Left lung (tissue), 10 donors: Measurements from ENCODE around the gene APOBEC3G. TPM values are rescaled to one million over a fixed set of nuclear protein-coding genes. Genes with fewer than 3 reads are reported as not detected.
"Not testable (repeated sequence)": the region's sequence is repeated elsewhere in the genome, so short reads cannot be mapped to it uniquely, and the experiment has no call there.

Source experiments
- ATAC-seq: fragments of 200-7000 bp; cut with Tn5 transposase; one replicate; pipeline ENCODE4 v1.9.1; 2020; ENCODE audit warnings: moderate library complexity
- DNase-seq, 4 donors: peaks; one replicate each; pipeline ENCODE4 v3.0.0-alpha.2; 2013 to 2020
- H3K27ac ChIP-seq, 2 donors: fragments of 200-600 bp; sonication (generic) in 1 of 2; one replicate each; pipeline versions ENCODE4 v1.5.0 to v1.8.0; 2020 to 2021
- H3K27me3 ChIP-seq, 2 donors: fragments of 200-600 bp; sonication (generic) in 1 of 2; one replicate each; pipeline versions ENCODE4 v1.5.0 to v1.8.0; 2020 to 2021
- H3K36me3 ChIP-seq, 2 donors: fragments of 200-600 bp; sonication (generic) in 1 of 2; one replicate each; pipeline versions ENCODE4 v1.5.0 to v1.8.0; 2020 to 2021
- H3K4me1 ChIP-seq, 2 donors: fragments of 200-600 bp; one replicate each; pipeline ENCODE4 v1.8.0; 2021
- H3K4me3 ChIP-seq, 2 donors: fragments of 200-600 bp; sonication (generic) in 1 of 2; one replicate each; pipeline versions ENCODE4 v1.5.0 to v1.8.0; 2020 to 2021; ENCODE audit warnings: mild to moderate bottlenecking in 1 of 2
- H3K9me3 ChIP-seq, 2 donors: fragments of 200-600 bp; sonication (generic) in 1 of 2; one replicate each; pipeline versions ENCODE4 v1.5.0 to v1.8.0; 2020 to 2021
- CTCF ChIP-seq, 2 donors: fragments of 200-600 bp; sonication (generic) in 1 of 2; IDR thresholded peaks; one replicate each; pipeline versions ENCODE4 v1.5.0 to v1.8.0; 2021; ENCODE audit warnings: antibody characterized with exemption in 2 of 2
- intact Hi-C, 2 donors: fragments of 100-400 bp; cut with DNase I; formaldehyde crosslinking; loops; one replicate each; pipeline versions ENCODE4 v1.11.2 to v1.14.2; 2022
- polyA plus RNA-seq, 6 donors: library from polyadenylated mRNA; unstranded; fragments of 120-200 nt; gene quantifications; one replicate each; pipeline ENCODE4 v1.2.1, GENCODE V29; 2013; ENCODE audit not compliant: insufficient read length in 6 of 6
- total RNA-seq, 2 donors: library from RNA; stranded (reverse); fragmentation: NEBNext Ultra II Directional; extraction: Animal tissue kit (Norgen Biotek cat#: 25700); gene quantifications; one replicate each; pipeline ENCODE4 v1.2.1, GENCODE V29; 2021
- donor health status: DM: no; HTN: yes; CAD: no.
- donor health status: DM: no; HTN: no; CAD: no.

APOBEC3G gene
- total and polyA plus RNA-seq, 8 donors, result 8.2 to 19.1 (median 15.7) TPM

- DNase-seq, result no peak
- no peak overlapping the region for H3K4me3 ChIP-seq
- H3K9me3 ChIP-seq, result no peaks in the 10 kb centered on the region
- ATAC-seq, result no peak
- no peaks in the 10 kb centered on the region for H3K27me3 ChIP-seq
- H3K4me1 ChIP-seq, result no peaks in the 10 kb centered on the region
- no peak overlapping the region for H3K27ac ChIP-seq
- no peaks in the 10 kb centered on the region for H3K36me3 ChIP-seq
- intact Hi-C loops, result no loop called here
- TF ChIP-seq CTCF (IDR thresholded peaks at IDR 0.05), result no peak
These were observed 21.4 kb upstream of the APOBEC3G start for GRCh38 chr22:39055658-39056057.

- H3K4me1 ChIP-seq, intact Hi-C loops, H3K4me3 ChIP-seq, ATAC-seq, H3K9me3 ChIP-seq, H3K36me3 ChIP-seq, H3K27me3 ChIP-seq, DNase-seq, H3K27ac ChIP-seq: not testable (repeated sequence)
These were observed 15.8 kb upstream of the APOBEC3G start for GRCh38 chr22:39061290-39061689.

- H3K4me1 ChIP-seq, H3K9me3 ChIP-seq, H3K4me3 ChIP-seq, ATAC-seq, intact Hi-C loops, DNase-seq, H3K27ac ChIP-seq, H3K27me3 ChIP-seq, H3K36me3 ChIP-seq: not testable (repeated sequence)
These were observed 15.1 kb upstream of the APOBEC3G start for GRCh38 chr22:39061951-39062350.

GRCh38 chr22:39063904-39064303, 13.2 kb upstream of the APOBEC3G start:
- H3K9me3 ChIP-seq, H3K27ac ChIP-seq, H3K27me3 ChIP-seq, intact Hi-C loops, H3K4me3 ChIP-seq, H3K36me3 ChIP-seq, H3K4me1 ChIP-seq, DNase-seq: not testable (repeated sequence)
- peak; percentile 25 for ATAC-seq

GRCh38 chr22:39066442-39067276, 10.4 kb upstream of the APOBEC3G start:
- H3K27ac ChIP-seq, intact Hi-C loops, H3K9me3 ChIP-seq, H3K4me3 ChIP-seq, H3K36me3 ChIP-seq, DNase-seq, H3K27me3 ChIP-seq, H3K4me1 ChIP-seq, ATAC-seq: not testable (repeated sequence)

- Histone ChIP-seq H3K4me1 (no peaks in the 10 kb centered on the region), H3K27ac (no peak overlapping the region), H3K36me3 (no peaks in the 10 kb centered on the region), H3K4me3 (no peak overlapping the region), H3K9me3 (no peaks in the 10 kb centered on the region), H3K27me3 (no peaks in the 10 kb centered on the region)
- intact Hi-C loops, result no loop called here
- no peak for TF ChIP-seq CTCF (IDR thresholded peaks at IDR 0.05)
- ATAC-seq (no peak), DNase-seq (no peak)
These were observed 8.9 kb upstream of the APOBEC3G start for GRCh38 chr22:39068033-39068785.

- H3K4me3 ChIP-seq, result no peak overlapping the region
- no peak for TF ChIP-seq CTCF (IDR thresholded peaks at IDR 0.05)
- H3K27me3 ChIP-seq, result no peaks in the 10 kb centered on the region
- no peak for DNase-seq
- no peaks in the 10 kb centered on the region for H3K9me3 ChIP-seq
- no peaks in the 10 kb centered on the region for H3K36me3 ChIP-seq
- ATAC-seq, result no peak
- intact Hi-C loops, result no loop called here
- no peaks in the 10 kb centered on the region for H3K4me1 ChIP-seq
- no peak overlapping the region for H3K27ac ChIP-seq
These were observed 6.9 kb upstream of the APOBEC3G start for GRCh38 chr22:39070186-39070585.

- H3K4me3 ChIP-seq, intact Hi-C loops, ATAC-seq: not testable (repeated sequence)
These were observed 4.5 kb upstream of the APOBEC3G start for GRCh38 chr22:39072581-39072981.

More at GRCh38 chr22:39072581-39072981, 4.5 kb upstream of the APOBEC3G start:
- not testable (repeated sequence) for H3K27me3 ChIP-seq, H3K9me3 ChIP-seq, DNase-seq, H3K4me1 ChIP-seq, H3K36me3 ChIP-seq, H3K27ac ChIP-seq
